DMS79 (cell line): ENCODE measurements around the gene PELI2.

Source experiments
- DNase-seq: peaks from one replicate; lab custom pipeline; 2025; lab: John Stamatoyannopoulos, UW

The PELI2 gene

GRCh38 chr14:56247495-56248200, 129.4 kb downstream of the PELI2 start:
- DNase-seq: no peak

DNA sequence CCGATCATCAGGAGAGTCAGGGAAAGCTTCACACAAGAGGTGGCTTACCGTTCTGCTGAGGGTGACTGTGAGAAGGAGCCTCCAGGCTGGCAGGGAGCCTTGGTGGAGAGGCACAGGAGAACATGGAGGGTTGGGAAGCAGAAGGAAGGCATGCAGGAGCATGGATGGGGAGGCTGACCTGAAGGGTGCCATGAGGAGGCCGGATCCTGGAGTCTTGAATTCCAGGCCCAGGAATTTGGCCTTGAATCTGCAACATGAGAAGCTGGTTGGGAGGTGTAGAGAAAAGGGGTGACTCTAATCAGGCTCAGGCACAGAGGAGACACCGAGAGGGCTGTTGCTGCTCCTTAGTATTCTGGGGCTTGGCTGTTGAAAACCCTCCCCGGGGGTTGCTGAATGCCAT, 130.2 kb downstream of the PELI2 start:
- DNase-seq: no peak

DNA sequence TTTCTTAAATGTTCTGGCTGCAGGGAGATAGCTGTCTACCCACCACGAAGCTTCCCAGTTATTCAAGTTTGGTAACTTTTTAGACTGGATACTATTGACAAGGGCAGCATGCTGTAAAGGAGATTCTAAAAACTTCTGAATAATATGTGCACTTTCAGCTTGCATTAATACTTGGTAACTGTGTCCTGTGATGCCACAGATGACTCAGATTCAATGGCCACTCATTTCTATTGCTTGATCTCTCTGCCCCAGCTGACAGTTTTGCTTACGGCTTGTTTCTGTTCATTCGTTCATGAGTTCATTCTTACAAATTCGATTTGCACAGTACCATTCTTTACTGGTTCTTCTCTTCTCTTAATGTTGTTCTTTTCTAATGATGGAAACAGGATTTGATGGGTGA, 142.8 kb downstream of the PELI2 start:
- DNase-seq: no peak

DNA sequence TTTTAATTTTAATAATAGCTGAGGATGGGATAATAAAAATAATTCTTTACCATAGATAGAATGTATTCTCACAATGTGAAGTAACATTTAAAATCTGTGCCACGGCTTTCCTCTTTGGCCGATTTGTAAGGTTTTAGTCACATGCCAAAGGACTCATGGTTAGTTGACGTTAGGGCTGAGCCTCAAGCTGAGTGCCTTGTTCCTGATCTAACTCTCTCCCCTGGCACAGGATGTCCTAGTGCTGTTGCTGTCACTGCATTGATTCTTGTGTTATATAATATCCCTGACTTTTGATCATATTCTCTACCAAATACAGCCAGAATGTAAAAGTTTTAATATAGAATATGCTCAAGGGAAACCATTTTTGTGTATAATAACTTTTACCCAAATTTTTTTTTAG, 144.3 kb downstream of the PELI2 start:
- DNase-seq: no peak

- no peak for DNase-seq
Observed at GRCh38 chr14:56268039-56268438, 149.8 kb downstream of the PELI2 start.

DNA sequence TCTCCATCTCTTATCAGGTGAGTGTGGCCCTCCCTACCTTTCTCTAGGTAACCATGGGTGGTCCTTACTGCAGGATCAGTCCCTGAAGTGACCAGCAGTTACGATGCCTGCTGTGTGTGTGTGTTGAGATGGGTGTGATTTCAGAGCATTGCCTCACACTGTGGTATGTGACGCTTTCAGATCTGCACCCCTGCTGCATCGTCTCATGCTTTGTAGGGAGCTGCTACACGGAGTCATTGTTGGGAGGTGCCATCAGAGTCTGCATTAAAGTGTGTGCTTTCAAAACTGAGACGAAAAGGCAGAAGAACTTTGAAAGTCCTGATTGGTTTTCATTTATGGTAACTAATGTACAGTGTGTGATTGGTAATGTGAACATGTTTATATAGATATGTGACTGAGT, 150.5 kb downstream of the PELI2 start:
- no peak for DNase-seq

DNA sequence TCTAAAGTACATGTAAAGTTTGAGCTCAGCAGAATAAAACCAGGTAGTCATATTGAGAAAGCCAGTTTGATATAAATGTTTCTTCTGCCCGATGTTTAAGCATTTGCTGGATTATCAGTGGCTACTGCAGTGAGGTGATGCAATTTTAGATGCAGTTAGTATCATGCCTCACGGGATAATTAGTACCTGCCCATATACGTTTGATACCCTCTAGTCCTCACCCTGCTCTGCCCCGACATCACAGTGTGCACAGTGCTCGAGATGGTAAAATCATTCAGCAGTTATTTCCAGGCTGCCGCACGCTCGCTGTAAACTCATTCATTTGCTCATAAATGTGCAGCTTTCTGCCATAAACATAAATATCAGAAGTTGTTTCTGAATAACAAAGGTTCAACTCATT, 152.7 kb downstream of the PELI2 start:
- no peak for DNase-seq

- no peak for DNase-seq
Observed at GRCh38 chr14:56271970-56272369, 153.8 kb downstream of the PELI2 start.

DNA sequence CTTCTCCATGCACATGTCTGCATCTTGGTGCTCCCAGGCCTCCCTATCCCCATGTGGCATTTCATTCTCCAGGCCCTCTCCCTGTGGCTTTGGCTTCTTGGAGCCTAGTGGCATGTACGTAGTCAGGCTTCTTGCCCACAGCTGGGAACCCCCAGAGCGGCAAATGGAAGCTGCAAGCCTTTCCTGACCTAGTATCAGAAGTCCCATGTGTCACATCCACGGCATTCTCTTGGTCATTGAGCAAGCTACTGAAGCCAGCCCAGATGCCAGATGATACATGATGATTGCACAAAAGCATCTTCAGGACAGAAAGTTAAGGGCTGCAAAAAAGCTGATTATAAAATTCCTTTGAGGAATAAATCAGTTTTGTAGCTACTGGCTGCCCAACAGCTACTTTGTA, 154.9 kb downstream of the PELI2 start:
- no peak for DNase-seq

DNA sequence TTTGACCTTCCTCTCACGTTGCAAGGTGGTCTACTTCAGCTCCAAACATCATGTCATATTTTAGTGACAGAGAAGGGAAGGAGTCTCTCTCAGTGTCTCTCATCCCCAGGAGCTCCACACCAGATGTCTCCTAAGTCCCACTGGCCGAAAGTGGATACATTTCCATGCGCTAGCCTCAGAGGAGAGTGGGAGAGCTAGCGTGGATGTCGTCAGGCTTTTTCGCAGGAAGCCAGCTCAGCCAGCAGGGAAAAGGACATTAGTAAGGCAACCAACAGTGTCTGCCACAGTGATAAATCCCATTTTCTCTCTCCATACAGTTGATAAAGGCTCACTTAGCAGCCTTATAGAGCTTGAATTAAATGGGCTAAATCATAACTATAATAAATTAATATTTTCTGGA, 155.7 kb downstream of the PELI2 start:
- DNase-seq: no peak

DNA sequence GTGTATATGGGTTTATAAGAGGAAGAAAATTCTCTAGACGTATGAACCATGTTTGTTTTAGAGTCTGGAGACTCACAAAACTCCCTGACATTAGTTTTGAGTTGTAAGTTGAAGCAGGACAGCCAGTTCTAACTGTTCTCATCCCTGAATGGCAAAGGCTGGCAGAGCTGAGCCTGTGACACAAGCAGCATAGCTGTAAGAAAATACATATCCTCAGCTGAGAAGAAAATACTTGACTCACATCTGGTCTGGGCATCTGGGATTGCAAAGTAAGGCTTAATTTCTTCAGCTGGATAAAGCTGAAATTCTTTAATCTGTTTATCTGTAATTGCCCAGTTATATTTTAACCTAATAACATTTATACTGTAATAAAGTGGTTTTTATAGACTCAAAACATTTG, 156.3 kb downstream of the PELI2 start:
- DNase-seq: no peak

DNA sequence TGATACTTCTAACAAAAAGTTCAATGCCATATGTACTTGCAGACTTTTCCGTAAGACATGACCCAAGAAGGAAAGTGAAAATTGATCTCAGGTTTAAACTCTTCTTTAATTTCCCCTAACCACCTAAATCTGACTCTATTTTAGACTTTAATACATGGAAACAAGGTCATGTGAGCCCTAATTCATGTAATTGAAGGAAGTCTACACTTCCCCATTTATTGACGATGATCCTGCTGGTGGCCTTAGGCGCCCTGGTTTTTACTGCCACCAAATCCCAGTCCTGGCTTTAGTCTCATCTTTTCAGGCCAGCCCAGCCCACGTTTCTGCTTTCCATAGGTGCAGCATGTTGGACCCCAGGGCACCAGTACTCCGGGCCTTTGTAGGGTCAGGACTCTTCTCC, 157.9 kb downstream of the PELI2 start:
- no peak for DNase-seq

- DNase-seq: no peak
Observed at GRCh38 chr14:56278383-56278782, 160.2 kb downstream of the PELI2 start.

DNA sequence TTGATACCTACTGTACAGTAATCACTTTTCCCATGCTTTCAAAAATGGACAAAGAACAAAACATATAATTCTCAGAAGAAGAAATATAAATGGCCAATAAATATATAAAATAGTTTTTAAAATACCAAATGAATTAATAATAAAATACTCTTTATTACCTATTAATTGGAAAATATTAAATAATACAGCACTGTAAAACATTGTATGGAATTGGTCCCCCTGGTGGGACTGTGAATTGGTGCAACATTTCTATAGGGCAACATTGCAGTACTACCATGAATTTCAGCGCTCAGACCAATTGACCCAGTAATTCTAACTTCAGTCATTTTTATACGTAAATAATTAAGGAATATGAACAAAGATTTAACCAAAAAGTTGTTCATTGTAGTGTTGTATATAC, 162.6 kb downstream of the PELI2 start:
- DNase-seq: no peak

GRCh38 chr14:56282179-56282578, 164.0 kb downstream of the PELI2 start:
- no peak for DNase-seq

DNA sequence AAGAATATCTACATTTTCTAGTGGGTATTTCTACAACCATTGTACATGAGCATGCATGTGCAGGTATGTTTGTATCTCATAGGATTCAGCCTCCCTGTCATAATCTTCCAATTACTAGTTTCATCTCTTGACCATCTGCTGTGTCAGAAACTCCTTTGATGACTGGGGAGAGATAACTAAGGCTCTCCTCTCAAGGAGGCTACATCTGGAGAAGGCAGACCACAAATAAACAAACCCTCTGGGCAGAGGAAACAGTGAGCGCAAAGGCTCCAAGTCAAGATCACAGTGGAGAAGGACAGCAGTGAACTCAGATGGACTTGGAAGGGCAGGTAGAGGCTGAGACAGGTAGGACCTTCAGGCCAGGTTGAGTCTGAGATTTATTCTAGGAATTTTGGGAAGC, 166.4 kb downstream of the PELI2 start:
- no peak for DNase-seq

DNA sequence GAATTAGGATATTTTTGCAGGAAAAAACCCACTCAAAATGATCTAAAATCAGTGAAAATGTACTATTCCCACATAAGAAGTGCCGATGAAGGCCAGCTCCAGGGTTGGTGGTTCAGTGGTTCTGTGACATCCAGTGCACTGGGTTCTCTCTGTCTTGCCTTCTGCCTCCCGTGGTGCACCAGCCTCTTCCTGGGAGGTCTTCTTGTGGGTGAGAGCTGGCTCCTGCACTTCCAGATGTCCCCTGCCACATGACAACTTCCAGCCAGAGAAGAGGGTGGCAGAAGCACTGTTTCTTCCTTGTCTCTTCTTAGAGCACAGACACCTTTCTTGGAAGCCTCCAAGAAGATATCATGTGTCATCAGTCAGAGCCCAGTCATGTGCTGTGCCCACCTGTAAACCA, 170.9 kb downstream of the PELI2 start:
- DNase-seq: no peak

DNA sequence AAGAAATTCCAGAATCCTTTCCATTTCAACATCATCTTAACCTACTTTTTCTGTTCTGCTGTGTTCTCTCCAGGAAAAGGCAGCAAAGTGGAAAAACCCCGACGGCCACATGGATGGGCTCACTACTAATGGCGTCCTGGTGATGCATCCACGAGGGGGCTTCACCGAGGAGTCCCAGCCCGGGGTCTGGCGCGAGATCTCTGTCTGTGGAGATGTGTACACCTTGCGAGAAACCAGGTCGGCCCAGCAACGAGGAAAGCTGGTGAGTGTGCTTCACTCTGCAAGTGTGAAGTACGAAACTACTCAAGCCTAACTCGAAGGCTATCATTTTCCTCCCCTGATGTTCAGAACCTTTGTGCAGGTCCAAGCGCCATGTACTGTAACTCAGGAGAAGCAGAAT, 172.0 kb downstream of the PELI2 start:
- no peak for DNase-seq

DNA sequence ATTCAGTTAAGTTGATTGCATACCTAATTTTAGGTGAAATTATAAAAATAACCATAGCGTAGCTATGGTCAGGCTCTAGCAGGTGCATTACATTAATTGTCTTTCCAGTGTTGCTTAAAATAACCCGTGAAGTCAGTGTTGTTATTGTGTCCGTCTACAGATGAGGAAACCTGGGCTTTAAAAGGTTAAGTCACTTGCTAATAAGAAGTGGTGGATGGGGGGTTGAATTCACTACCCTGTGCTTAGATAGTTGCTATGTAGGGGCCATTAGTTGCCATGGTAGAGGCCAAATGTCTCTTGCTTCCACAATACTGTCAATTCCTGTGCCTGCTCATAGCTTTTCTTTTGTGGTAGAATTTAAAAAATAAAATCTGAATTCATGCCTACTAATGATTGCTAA, 174.8 kb downstream of the PELI2 start:
- DNase-seq: no peak

DNA sequence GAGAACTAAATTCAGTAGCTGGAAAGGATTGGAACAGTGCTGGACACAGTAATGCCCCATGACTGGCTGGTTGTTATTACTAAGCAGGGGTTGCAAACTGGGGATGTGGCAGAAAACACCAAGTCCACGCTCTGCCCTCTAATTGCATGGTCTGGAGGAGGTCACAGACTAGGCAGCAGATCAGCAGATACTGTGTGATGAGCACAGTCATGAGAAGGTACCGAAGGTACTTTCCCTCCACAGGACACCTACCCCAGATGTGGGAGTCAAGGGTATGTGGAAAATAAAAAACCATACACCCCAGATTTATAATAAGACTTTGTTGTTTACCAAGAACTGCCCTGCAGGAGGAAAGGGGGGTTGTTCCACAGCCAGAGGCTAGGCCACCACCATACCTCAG, 175.3 kb downstream of the PELI2 start:
- DNase-seq: no peak

- DNase-seq: no peak
Observed at GRCh38 chr14:56294128-56294527, 175.9 kb downstream of the PELI2 start.

DNA sequence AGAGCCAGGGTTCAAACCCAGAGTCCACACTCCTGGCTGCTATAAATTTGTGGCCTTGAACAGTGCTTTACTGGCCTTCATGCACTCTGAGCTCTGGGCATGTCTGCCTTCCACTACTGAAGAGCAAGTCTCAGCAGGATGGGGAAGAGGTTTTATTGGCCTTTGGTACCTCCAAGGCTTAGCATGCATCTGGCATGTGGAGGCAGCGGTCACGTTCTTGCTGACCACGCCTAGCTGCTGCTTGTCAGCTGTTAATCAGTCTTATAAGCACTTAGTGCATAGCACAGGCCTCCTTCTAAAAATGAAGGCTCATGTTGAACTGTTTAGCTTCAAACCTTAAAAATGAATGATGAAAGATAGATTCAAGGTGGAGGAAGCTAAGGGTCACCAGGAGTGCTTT, 177.5 kb downstream of the PELI2 start:
- DNase-seq: no peak

DNA sequence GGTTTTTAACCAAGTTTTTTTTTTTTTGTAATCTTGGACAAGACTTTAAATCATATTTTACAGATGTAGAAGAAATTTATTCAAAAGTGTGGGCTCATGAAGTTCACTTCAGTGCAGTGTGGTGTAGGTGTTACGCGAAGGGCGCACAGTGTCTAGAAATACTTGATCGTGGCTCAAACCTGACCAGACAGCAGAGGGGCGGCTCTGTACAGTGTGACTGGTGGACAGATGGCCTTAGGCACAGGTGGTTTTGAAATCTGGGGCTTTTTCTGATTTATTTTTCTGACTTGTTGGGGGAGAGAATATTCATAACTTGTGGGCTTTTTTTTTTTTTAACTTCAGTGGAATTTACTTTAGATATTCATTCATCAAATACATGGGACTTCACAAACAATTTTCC, 179.2 kb downstream of the PELI2 start:
- DNase-seq: no peak

DNA sequence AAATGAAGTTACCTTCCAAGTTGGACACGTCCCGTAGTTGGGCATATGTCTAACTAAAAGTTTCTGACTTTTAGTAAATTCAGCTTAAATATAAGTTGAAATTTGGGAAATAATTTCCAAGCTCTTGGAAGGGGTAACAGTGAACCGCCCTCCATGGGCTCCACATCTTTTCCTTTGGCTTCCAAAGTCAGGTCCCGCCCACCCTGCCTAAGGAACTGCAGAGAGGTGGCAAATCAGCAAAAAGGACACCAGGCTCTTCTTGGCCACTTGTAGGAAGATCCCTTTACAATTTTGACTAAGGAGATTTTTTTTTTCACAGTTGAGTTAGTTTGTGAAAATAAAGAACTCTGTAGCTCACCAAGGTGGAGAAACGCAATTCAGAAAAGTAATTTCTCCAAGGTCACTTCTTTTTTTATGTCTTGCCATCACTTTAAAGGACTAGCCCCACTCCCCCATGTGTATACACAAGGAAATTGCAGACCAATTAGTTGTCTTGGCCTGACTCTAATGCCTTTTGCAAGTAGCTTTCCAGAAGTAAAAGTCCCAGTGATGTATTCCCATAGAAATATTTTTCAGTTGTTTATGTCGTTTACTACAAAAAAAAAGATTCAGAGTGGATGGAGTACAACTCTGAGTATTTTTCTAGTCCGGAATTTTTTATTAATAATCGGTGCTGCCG, 181.2 kb downstream of the PELI2 start:
- no peak for DNase-seq
